Epithelial cell of esophagus (primary cell): Measurements from ENCODE around the gene OR11G2.
A peak's percentile ranks its signal among the peaks of the same experiment; 100 is the strongest.
"Not testable (repeated sequence)": the region's sequence is repeated elsewhere in the genome, so short reads cannot be mapped to it uniquely, and the experiment has no call there.

ENCODE experiments used
- DNase-seq: peaks from one replicate; pipeline ENCODE4 v3.0.0; 2010; ENCODE audit warnings: low read depth
- H3K4me3 ChIP-seq: 2 replicates; pipeline ENCODE4 v1.5.1; 2011; ENCODE audit warnings: mild to moderate bottlenecking, low read length, control low read depth
- TF ChIP-seq, protein P1 (sequence below): IDR thresholded peaks from 2 replicates; pipeline ENCODE4 v1.5.1; 2011; ENCODE audit warnings: low read depth, mild to moderate bottlenecking, low read length, control low read depth, inconsistent platforms; ENCODE audit not compliant: insufficient read depth; ENCODE audit errors: missing control alignments

The OR11G2 gene

DNA sequence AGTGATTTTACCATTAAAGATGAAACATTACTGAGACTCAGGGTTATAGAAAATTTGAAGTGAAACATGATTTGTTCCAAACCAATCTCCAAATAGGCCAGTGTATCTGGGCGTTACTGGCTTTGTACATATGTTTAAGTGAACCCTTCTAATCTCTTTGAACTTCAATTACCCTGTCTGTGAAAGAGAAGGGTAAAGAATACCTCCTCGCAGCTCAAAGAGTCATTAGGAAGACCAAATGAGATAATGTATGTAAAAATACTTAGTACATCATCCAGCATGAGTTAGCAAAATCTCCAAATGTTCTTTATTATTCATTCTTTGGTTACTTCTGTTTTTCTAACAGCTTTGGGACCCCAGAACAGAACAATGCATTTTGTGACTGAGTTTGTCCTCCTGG lies 32.7 kb downstream of the OR11G2 start, which contains the start of gene OR11H6:
Gene OR11H6, plus strand, starts transcription at position 301 of the 400 bp plus-strand sequence. Its CDS starts 0 bp downstream, at position 301.
- TF ChIP-seq, protein P1, sequence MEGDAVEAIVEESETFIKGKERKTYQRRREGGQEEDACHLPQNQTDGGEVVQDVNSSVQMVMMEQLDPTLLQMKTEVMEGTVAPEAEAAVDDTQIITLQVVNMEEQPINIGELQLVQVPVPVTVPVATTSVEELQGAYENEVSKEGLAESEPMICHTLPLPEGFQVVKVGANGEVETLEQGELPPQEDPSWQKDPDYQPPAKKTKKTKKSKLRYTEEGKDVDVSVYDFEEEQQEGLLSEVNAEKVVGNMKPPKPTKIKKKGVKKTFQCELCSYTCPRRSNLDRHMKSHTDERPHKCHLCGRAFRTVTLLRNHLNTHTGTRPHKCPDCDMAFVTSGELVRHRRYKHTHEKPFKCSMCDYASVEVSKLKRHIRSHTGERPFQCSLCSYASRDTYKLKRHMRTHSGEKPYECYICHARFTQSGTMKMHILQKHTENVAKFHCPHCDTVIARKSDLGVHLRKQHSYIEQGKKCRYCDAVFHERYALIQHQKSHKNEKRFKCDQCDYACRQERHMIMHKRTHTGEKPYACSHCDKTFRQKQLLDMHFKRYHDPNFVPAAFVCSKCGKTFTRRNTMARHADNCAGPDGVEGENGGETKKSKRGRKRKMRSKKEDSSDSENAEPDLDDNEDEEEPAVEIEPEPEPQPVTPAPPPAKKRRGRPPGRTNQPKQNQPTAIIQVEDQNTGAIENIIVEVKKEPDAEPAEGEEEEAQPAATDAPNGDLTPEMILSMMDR: no peak
- no peak within 1 kb of the TSS for H3K4me3 ChIP-seq
- DNase-seq: no peak

DNA sequence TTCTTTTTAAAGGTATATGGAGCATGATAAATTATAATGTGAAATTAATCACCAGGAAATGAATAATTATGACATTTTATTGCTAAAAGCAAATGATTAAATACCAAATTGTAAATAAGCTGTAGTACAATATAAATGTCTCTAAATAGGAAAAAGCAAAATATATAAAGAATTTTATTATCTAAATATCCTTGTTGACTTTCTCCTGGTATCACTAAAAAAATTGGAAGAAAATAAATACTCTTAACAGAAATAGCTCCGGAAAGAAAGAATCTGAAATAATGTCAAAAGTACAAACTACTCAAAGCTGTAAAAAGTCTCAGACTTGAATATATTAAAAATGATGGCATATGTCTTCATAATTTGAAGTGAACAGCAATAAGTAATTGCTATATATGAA lies 38.0 kb downstream of the OR11G2 start, which contains the start of gene OR11H7:
Gene OR11H7, plus strand, starts transcription at position 301 of the 400 bp plus-strand sequence.
- H3K4me3 ChIP-seq: no peak within 1 kb of the TSS
- TF ChIP-seq, protein P1: no peak
- no peak for DNase-seq

DNA sequence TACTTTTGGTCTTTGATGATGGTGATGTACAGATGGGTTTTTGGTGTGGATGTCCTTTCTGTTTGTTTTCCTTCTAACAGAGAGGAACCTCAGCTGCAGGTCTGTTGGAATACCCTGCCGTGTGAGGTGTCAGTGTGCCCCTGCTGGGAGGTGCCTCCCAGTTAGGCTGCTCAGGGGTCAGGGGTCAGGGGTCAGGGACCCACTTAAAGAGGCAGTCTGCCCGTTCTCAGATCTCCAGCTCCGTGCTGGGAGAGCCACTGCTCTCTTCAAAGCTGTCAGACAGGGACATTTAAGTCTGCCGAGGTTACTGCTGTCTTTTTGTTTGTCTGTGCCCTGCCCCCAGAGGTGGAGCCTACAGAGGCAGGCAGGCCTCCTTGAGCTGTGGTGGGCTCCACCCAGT lies 44.7 kb downstream of the OR11G2 start:
- H3K4me3 ChIP-seq, DNase-seq: not testable (repeated sequence)

DNA sequence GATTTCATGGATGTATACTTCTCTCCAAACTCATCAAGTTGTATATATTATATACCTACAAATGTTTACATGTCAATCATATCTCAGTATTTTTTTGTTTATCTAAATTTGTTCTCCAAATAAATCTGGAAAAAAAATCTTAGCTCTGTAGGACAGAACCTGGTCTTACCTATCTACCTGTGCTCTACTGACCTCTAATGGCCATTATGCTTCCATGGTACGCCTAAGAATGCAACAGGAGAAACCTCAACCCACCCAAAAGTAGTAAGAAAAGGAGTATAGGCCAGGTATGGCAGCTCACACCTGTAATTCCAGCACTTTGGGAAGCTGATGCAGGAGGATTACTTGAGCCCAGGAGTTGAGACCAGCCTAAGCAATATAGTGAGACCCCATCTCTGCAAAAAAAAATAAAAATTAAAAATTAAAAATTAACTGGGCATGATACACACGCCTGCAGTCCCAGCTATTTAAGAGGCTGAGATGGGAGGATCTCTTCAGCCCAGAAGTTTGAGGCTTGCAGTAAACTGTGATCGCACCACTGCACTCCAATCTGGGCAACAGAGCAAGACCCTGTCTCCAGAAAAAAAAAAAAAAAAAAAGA lies 57.0 kb downstream of the OR11G2 start:
- no peak overlapping the region for H3K4me3 ChIP-seq
- peak; percentile 58 for DNase-seq
- TF ChIP-seq, protein P1: peak; percentile 52
